ENCODE data around the gene CARMIL1.

Gene CARMIL1

GRCh38 chr6:25248123-25248522 is 31.1 kb upstream of the CARMIL1 start:
- Histone ChIP-seq H3K23ac (ENCODE audit: low read length) (no peak overlapping the region), H2BK120ac (ENCODE audit: insufficient read depth, low read length, poor library complexity) (no peak overlapping the region), H4K91ac (ENCODE audit: low read depth, low read length) (no peak overlapping the region), H3K9me3 (ENCODE audit: insufficient read depth, low read depth, low read length) (no peaks in the 10 kb centered on the region), H4K12ac (ENCODE audit: low read depth, low read length) (no peak overlapping the region), H3K27ac (ENCODE audit: low read depth, low read length) (no peak overlapping the region), H3K4me2 (ENCODE audit: low read length) (no peak overlapping the region), H4K8ac (ENCODE audit: low read depth, low read length) (no peak overlapping the region), H3K14ac (ENCODE audit: low read length) (no peak overlapping the region), H3K4me3 (ENCODE audit: low read depth, low read length) (no peak overlapping the region), H3K4ac (ENCODE audit: low read depth, low read length) (no peak overlapping the region), H3K9ac (ENCODE audit: low read length) (no peak overlapping the region), H3K4me1 (ENCODE audit: control insufficient read depth in 1 of 2, insufficient read depth in 2 of 2, low read length in 2 of 2) (peaks cover 0 to 2% of the 10 kb centered on the region in 2 experiments), H3K18ac (ENCODE audit: low read length) (no peak overlapping the region), H2BK12ac (ENCODE audit: low read length) (no peak overlapping the region), H3K27me3 (ENCODE audit: insufficient read depth, low read length) (no peaks in the 10 kb centered on the region), H2AFZ (ENCODE audit: insufficient read depth, low read length, poor library complexity) (no peak overlapping the region), H2AK5ac (ENCODE audit: low read length) (no peak overlapping the region), H3K36me3 (ENCODE audit: control insufficient read depth in 1 of 2, insufficient read depth in 2 of 2, low read length in 2 of 2) (no peaks in the 10 kb centered on the region), H3K79me2 (ENCODE audit: control insufficient read depth, insufficient read depth, low read length, poor library complexity) (no peaks in the 10 kb centered on the region), H3K79me1 (ENCODE audit: low read length) (no peaks in the 10 kb centered on the region), H2BK5ac (ENCODE audit: low read depth, low read length, poor library complexity) (no peak overlapping the region)
- WGBS (ENCODE audit: extremely low coverage, insufficient coverage, insufficient read length), result no CpG with 5 or more reads among the region's 1 CpG
- no peak for DNase-seq

DNA sequence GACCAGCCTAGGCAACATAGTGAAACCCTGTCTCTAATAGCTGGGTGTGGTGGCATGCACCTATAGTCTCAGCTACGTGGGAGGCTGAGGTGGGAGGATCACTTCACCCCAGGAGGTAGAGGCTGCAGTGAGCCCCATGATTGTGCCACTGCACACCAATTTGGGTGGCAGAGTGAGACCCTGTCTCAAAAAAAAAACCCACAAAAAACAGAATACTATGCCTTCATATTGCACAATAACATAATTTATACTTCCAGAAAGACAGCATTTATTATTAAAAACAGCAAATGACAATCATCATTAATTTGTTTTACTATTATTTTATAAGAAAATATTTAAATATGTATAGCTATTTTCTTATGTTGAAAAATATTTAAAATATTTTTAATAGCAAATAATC is 30.0 kb upstream of the CARMIL1 start:
- Histone ChIP-seq H3K4me1 (ENCODE audit: control insufficient read depth in 1 of 2, insufficient read depth in 2 of 2, low read length in 2 of 2) (peaks cover 0 to 2% of the 10 kb centered on the region in 2 experiments), H3K36me3 (ENCODE audit: control insufficient read depth in 1 of 2, insufficient read depth in 2 of 2, low read length in 2 of 2) (no peaks in the 10 kb centered on the region), H3K14ac (ENCODE audit: low read length) (no peak overlapping the region), H2AK5ac (ENCODE audit: low read length) (no peak overlapping the region), H2AFZ (ENCODE audit: insufficient read depth, low read length, poor library complexity) (no peak overlapping the region), H3K4me2 (ENCODE audit: low read length) (no peak overlapping the region), H4K12ac (ENCODE audit: low read depth, low read length) (no peak overlapping the region), H3K4me3 (ENCODE audit: low read depth, low read length) (no peak overlapping the region), H2BK12ac (ENCODE audit: low read length) (no peak overlapping the region), H3K18ac (ENCODE audit: low read length) (no peak overlapping the region), H3K4ac (ENCODE audit: low read depth, low read length) (no peak overlapping the region), H3K9ac (ENCODE audit: low read length) (no peak overlapping the region), H3K79me1 (ENCODE audit: low read length) (no peaks in the 10 kb centered on the region), H3K27ac (ENCODE audit: low read depth, low read length) (no peak overlapping the region), H3K27me3 (ENCODE audit: insufficient read depth, low read length) (no peaks in the 10 kb centered on the region), H2BK120ac (ENCODE audit: insufficient read depth, low read length, poor library complexity) (no peak overlapping the region), H4K8ac (ENCODE audit: low read depth, low read length) (no peak overlapping the region), H2BK5ac (ENCODE audit: low read depth, low read length, poor library complexity) (no peak overlapping the region), H3K9me3 (ENCODE audit: insufficient read depth, low read depth, low read length) (no peaks in the 10 kb centered on the region), H3K79me2 (ENCODE audit: control insufficient read depth, insufficient read depth, low read length, poor library complexity) (no peaks in the 10 kb centered on the region), H4K91ac (ENCODE audit: low read depth, low read length) (no peak overlapping the region), H3K23ac (ENCODE audit: low read length) (no peak overlapping the region)
- WGBS (ENCODE audit: extremely low coverage, insufficient coverage, insufficient read length), result no CpG with 5 or more reads among the region's 1 CpG
- no peak for DNase-seq

DNA sequence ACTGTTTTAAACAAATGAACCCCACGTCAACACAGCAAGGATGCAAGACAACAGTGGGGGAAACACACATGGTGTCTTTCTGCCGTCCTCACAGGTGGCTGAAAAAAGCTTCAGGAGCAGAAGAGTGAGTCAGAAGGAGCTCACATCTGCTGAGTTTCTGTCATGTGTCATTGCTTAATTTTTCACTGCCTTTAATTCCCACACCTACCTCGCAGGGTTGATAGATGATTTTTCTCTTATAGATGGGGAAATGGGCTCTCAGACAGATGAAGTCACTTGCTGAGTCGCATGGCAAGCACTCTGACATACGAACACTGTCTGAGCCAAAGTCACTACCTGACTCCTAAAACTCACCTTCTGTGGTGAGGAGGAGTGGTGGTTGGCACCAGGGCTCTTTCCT is 28.3 kb upstream of the CARMIL1 start:
- DNase-seq, result no peak
- Histone ChIP-seq H2BK12ac (ENCODE audit: low read length) (no peak overlapping the region), H3K4me2 (ENCODE audit: low read length) (peak overlapping the region; percentile 28), H4K91ac (ENCODE audit: low read depth, low read length) (no peak overlapping the region), H2BK120ac (ENCODE audit: insufficient read depth, low read length, poor library complexity) (no peak overlapping the region), H4K8ac (ENCODE audit: low read depth, low read length) (no peak overlapping the region), H3K27ac (ENCODE audit: low read depth, low read length) (no peak overlapping the region), H3K9ac (ENCODE audit: low read length) (no peak overlapping the region), H3K4ac (ENCODE audit: low read depth, low read length) (no peak overlapping the region), H3K18ac (ENCODE audit: low read length) (no peak overlapping the region), H3K79me1 (ENCODE audit: low read length) (no peaks in the 10 kb centered on the region), H3K23ac (ENCODE audit: low read length) (no peak overlapping the region), H3K14ac (ENCODE audit: low read length) (no peak overlapping the region), H3K9me3 (ENCODE audit: insufficient read depth, low read depth, low read length) (no peaks in the 10 kb centered on the region), H3K36me3 (ENCODE audit: control insufficient read depth in 1 of 2, insufficient read depth in 2 of 2, low read length in 2 of 2) (no peaks in the 10 kb centered on the region), H3K27me3 (ENCODE audit: insufficient read depth, low read length) (no peaks in the 10 kb centered on the region), H2AK5ac (ENCODE audit: low read length) (no peak overlapping the region), H3K4me3 (ENCODE audit: low read depth, low read length) (no peak overlapping the region), H3K4me1 (ENCODE audit: control insufficient read depth in 1 of 2, insufficient read depth in 2 of 2, low read length in 2 of 2) (peaks cover 0 to 2% of the 10 kb centered on the region in 2 experiments), H2BK5ac (ENCODE audit: low read depth, low read length, poor library complexity) (no peak overlapping the region), H2AFZ (ENCODE audit: insufficient read depth, low read length, poor library complexity) (no peak overlapping the region), H3K79me2 (ENCODE audit: control insufficient read depth, insufficient read depth, low read length, poor library complexity) (no peaks in the 10 kb centered on the region), H4K12ac (ENCODE audit: low read depth, low read length) (no peak overlapping the region)
- no CpG with 5 or more reads among the region's 5 CpGs for WGBS (ENCODE audit: extremely low coverage, insufficient coverage, insufficient read length)

DNA sequence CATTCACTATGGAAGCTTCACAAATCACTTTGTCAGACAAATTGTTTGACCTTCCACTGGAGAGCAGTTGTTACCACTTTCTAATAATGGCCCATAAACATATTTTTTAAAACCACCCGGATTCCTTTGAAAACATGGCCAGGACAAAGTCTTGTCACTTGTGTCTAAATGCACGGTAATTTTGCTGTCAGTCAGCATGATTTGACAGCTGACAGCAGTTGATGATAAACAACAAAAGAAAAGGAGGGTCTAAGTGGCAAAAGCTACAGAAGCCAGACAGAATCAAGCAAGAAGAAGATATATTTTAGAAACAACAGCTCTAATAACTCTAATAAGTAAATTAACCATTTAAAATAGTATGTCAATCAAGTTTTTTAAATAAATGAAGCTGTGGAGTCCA is 27.7 kb upstream of the CARMIL1 start:
- H3K27ac ChIP-seq (ENCODE audit: low read depth, low read length), result no peak overlapping the region
- no CpG with 5 or more reads among the region's 2 CpGs for WGBS (ENCODE audit: extremely low coverage, insufficient coverage, insufficient read length)
- no peaks in the 10 kb centered on the region for H3K36me3 ChIP-seq (ENCODE audit: control insufficient read depth in 1 of 2, insufficient read depth in 2 of 2, low read length in 2 of 2)

More for the DNA sequence above, 27.7 kb upstream of the CARMIL1 start:
- H3K4me1 ChIP-seq (ENCODE audit: control insufficient read depth in 1 of 2, insufficient read depth in 2 of 2, low read length in 2 of 2), result peaks cover 0 to 2% of the 10 kb centered on the region in 2 experiments
- no peaks in the 10 kb centered on the region for H3K79me2 ChIP-seq (ENCODE audit: control insufficient read depth, insufficient read depth, low read length, poor library complexity)
- no peak overlapping the region for H3K23ac ChIP-seq (ENCODE audit: low read length)
- H4K8ac ChIP-seq (ENCODE audit: low read depth, low read length), result no peak overlapping the region
- no peak for DNase-seq
- no peak overlapping the region for H4K91ac ChIP-seq (ENCODE audit: low read depth, low read length)
- no peak overlapping the region for H2BK5ac ChIP-seq (ENCODE audit: low read depth, low read length, poor library complexity)
- H2BK12ac ChIP-seq (ENCODE audit: low read length), result no peak overlapping the region
- H3K27me3 ChIP-seq (ENCODE audit: insufficient read depth, low read length), result no peaks in the 10 kb centered on the region
- no peak overlapping the region for H3K4me3 ChIP-seq (ENCODE audit: low read depth, low read length)
- no peak overlapping the region for H4K12ac ChIP-seq (ENCODE audit: low read depth, low read length)
- no peaks in the 10 kb centered on the region for H3K79me1 ChIP-seq (ENCODE audit: low read length)
- no peak overlapping the region for H3K4ac ChIP-seq (ENCODE audit: low read depth, low read length)
- H3K9me3 ChIP-seq (ENCODE audit: insufficient read depth, low read depth, low read length), result no peaks in the 10 kb centered on the region
- no peak overlapping the region for H2AK5ac ChIP-seq (ENCODE audit: low read length)
- H3K4me2 ChIP-seq (ENCODE audit: low read length), result no peak overlapping the region
- H2BK120ac ChIP-seq (ENCODE audit: insufficient read depth, low read length, poor library complexity), result no peak overlapping the region
- H3K18ac ChIP-seq (ENCODE audit: low read length), result no peak overlapping the region
- no peak overlapping the region for H2AFZ ChIP-seq (ENCODE audit: insufficient read depth, low read length, poor library complexity)
- no peak overlapping the region for H3K9ac ChIP-seq (ENCODE audit: low read length)
- H3K14ac ChIP-seq (ENCODE audit: low read length), result no peak overlapping the region
